ENCODE data around the gene INCENP.

DNA sequence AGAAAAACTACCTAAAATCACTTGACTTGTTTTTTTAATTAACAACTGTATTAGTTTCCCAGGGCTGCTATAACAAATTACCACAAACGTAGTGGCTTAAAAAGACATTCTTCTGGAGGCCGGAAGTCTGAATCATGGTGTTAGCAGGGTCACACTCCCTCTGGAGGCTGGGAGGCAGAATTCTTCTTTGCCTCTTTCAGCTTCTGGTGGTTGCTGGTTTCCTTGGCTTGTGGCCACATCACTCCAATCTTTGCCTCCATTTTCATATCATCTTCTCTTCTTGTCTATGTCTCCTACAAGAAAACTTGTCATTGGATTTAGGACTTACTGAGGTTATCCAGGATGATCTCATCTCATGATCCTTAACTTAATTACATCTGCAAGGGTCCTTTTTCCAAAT is 7.4 kb upstream of the INCENP start:
- TF ChIP-seq, protein P1, sequence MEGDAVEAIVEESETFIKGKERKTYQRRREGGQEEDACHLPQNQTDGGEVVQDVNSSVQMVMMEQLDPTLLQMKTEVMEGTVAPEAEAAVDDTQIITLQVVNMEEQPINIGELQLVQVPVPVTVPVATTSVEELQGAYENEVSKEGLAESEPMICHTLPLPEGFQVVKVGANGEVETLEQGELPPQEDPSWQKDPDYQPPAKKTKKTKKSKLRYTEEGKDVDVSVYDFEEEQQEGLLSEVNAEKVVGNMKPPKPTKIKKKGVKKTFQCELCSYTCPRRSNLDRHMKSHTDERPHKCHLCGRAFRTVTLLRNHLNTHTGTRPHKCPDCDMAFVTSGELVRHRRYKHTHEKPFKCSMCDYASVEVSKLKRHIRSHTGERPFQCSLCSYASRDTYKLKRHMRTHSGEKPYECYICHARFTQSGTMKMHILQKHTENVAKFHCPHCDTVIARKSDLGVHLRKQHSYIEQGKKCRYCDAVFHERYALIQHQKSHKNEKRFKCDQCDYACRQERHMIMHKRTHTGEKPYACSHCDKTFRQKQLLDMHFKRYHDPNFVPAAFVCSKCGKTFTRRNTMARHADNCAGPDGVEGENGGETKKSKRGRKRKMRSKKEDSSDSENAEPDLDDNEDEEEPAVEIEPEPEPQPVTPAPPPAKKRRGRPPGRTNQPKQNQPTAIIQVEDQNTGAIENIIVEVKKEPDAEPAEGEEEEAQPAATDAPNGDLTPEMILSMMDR (conservative IDR thresholded peaks at IDR 0.05; ENCODE audit: low read depth in 2 of 2) = no peak
- TF ChIP-seq EZH2phosphoT487 (IDR thresholded peaks at IDR 0.05; ENCODE audit: unreplicated experiment) (no peak), CREB1 (CRISPR knock-in tag; IDR thresholded peaks at IDR 0.05; ENCODE audit: low read depth) (no peak), EZH2 (IDR thresholded peaks at IDR 0.05; ENCODE audit: low read depth, unreplicated experiment) (no peak), ZNF331 (CRISPR knock-in tag; IDR thresholded peaks at IDR 0.05; ENCODE audit: low read depth) (no peak)
- TF ChIP-seq, protein P2, sequence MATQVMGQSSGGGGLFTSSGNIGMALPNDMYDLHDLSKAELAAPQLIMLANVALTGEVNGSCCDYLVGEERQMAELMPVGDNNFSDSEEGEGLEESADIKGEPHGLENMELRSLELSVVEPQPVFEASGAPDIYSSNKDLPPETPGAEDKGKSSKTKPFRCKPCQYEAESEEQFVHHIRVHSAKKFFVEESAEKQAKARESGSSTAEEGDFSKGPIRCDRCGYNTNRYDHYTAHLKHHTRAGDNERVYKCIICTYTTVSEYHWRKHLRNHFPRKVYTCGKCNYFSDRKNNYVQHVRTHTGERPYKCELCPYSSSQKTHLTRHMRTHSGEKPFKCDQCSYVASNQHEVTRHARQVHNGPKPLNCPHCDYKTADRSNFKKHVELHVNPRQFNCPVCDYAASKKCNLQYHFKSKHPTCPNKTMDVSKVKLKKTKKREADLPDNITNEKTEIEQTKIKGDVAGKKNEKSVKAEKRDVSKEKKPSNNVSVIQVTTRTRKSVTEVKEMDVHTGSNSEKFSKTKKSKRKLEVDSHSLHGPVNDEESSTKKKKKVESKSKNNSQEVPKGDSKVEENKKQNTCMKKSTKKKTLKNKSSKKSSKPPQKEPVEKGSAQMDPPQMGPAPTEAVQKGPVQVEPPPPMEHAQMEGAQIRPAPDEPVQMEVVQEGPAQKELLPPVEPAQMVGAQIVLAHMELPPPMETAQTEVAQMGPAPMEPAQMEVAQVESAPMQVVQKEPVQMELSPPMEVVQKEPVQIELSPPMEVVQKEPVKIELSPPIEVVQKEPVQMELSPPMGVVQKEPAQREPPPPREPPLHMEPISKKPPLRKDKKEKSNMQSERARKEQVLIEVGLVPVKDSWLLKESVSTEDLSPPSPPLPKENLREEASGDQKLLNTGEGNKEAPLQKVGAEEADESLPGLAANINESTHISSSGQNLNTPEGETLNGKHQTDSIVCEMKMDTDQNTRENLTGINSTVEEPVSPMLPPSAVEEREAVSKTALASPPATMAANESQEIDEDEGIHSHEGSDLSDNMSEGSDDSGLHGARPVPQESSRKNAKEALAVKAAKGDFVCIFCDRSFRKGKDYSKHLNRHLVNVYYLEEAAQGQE (IDR thresholded peaks at IDR 0.05; ENCODE audit: unreplicated experiment) = no peak
- TF ChIP-seq, protein P3, sequence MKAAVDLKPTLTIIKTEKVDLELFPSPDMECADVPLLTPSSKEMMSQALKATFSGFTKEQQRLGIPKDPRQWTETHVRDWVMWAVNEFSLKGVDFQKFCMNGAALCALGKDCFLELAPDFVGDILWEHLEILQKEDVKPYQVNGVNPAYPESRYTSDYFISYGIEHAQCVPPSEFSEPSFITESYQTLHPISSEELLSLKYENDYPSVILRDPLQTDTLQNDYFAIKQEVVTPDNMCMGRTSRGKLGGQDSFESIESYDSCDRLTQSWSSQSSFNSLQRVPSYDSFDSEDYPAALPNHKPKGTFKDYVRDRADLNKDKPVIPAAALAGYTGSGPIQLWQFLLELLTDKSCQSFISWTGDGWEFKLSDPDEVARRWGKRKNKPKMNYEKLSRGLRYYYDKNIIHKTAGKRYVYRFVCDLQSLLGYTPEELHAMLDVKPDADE (IDR thresholded peaks at IDR 0.05) = no peak

Measured in GM23338 (cell line).